Left ventricle myocardium inferior (tissue), 1 donor: ENCODE results near the gene HIP1R. TPM values are rescaled to one million over a fixed set of nuclear protein-coding genes. Genes with fewer than 3 reads are reported as not detected.

Experiments used
- DNase-seq: peaks from one replicate; pipeline ENCODE4 v3.0.0-alpha.2; 2020
- H3K27ac ChIP-seq: fragments of 200-600 bp; replicated peaks from 2 replicates; pipeline ENCODE4 v1.8.0; 2021
- H3K27me3 ChIP-seq: fragments of 200-600 bp; 2 replicates; pipeline ENCODE4 v1.8.0; 2021; ENCODE audit warnings: low read depth
- H3K36me3 ChIP-seq: fragments of 200-600 bp; 2 replicates; pipeline ENCODE4 v1.8.0; 2021
- H3K4me1 ChIP-seq: fragments of 200-600 bp; 2 replicates; pipeline ENCODE4 v1.8.0; 2021
- H3K4me3 ChIP-seq: fragments of 200-600 bp; 2 replicates; pipeline ENCODE4 v1.8.0; 2021; ENCODE audit warnings: mild to moderate bottlenecking, moderate library complexity
- H3K9me3 ChIP-seq: fragments of 200-600 bp; replicated peaks from 2 replicates; pipeline ENCODE4 v1.8.0; 2021
- intact Hi-C: fragments of 100-400 bp; cut with micrococcal nuclease; formaldehyde crosslinking; loops from one replicate; pipeline ENCODE4 v1.11.0; 2022
- total RNA-seq: library from RNA; stranded (reverse); fragmentation: NEBNext Ultra II Directional; extraction: Animal tissue kit (Norgen Biotek cat#: 25700); gene quantifications from one replicate; pipeline ENCODE4 v1.2.1, GENCODE V29; 2021
- TF ChIP-seq, protein P1 (sequence below): fragments of 200-600 bp; IDR thresholded peaks from 2 replicates; pipeline ENCODE4 v1.8.0; 2021; ENCODE audit warnings: antibody characterized with exemption, mild to moderate bottlenecking, borderline replicate concordance
- donor health status: DM: no; HTN: yes; CAD: no; lungs with severe emphysema.

The HIP1R gene
- total RNA-seq, 1 donor from 2014 or later = 11.2 TPM

DNA sequence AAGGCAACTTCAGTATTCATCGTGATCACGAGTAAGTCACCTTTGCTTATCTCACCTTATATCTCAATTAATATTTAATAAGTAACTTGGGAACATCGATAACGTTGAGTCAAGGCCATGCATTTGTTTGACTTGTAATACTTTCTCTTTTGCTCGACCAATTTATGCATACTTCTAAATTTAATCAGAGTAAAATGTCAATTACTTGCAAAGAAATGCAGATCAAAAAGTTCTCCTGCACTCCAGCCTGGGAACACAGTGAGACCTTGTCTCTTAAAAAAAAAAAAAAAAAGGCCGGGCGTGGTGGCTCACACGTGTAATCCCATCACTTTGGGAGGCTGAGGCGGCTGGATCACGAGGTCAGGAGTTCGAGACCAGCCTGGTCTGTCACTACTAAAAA lies 11.8 kb upstream of the HIP1R start:
- no peak for DNase-seq
- H3K9me3 ChIP-seq = no peaks in the 10 kb centered on the region
- TF ChIP-seq, protein P1, sequence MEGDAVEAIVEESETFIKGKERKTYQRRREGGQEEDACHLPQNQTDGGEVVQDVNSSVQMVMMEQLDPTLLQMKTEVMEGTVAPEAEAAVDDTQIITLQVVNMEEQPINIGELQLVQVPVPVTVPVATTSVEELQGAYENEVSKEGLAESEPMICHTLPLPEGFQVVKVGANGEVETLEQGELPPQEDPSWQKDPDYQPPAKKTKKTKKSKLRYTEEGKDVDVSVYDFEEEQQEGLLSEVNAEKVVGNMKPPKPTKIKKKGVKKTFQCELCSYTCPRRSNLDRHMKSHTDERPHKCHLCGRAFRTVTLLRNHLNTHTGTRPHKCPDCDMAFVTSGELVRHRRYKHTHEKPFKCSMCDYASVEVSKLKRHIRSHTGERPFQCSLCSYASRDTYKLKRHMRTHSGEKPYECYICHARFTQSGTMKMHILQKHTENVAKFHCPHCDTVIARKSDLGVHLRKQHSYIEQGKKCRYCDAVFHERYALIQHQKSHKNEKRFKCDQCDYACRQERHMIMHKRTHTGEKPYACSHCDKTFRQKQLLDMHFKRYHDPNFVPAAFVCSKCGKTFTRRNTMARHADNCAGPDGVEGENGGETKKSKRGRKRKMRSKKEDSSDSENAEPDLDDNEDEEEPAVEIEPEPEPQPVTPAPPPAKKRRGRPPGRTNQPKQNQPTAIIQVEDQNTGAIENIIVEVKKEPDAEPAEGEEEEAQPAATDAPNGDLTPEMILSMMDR = no peak
- no peaks in the 10 kb centered on the region for H3K4me1 ChIP-seq
- H3K27me3 ChIP-seq = no peaks in the 10 kb centered on the region
- no peak overlapping the region for H3K27ac ChIP-seq
- H3K36me3 ChIP-seq = no peaks in the 10 kb centered on the region
- no peak overlapping the region for H3K4me3 ChIP-seq
- intact Hi-C loops = no loop called here

- H3K36me3 ChIP-seq = no peaks in the 10 kb centered on the region
- peak overlapping the region; percentile 46 for H3K4me3 ChIP-seq
- TF ChIP-seq, protein P1 = no peak
- DNase-seq = no peak
- no peaks in the 10 kb centered on the region for H3K4me1 ChIP-seq
- H3K27me3 ChIP-seq = no peaks in the 10 kb centered on the region
- no peak overlapping the region for H3K27ac ChIP-seq
- no peaks in the 10 kb centered on the region for H3K9me3 ChIP-seq
- intact Hi-C loops = no loop called here
Observed at GRCh38 chr12:122825773-122826724, 9.2 kb upstream of the HIP1R start.

DNA sequence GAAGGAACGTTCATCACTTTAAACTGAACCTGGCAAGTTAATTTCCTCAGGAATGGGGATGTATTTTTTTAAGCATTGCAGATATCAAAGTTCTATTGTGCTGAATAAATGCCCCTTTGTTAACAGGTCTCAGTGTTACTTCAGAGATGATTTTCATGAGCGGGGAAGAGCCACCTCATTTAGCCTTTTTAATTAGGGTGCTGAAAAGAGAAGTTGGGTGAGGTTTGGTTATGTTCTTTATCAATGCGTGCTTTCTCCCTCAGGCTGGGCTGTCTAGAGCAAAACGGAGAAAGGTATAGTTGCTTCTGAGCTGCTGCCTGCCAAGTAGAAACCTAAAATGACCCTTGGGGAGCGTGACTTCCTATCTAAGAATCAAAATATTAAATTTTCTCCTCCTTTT lies 8.0 kb upstream of the HIP1R start:
- DNase-seq = no peak
- TF ChIP-seq, protein P1 = no peak
- intact Hi-C loops = no loop called here
- Histone ChIP-seq H3K27ac (no peak overlapping the region), H3K4me3 (no peak overlapping the region), H3K27me3 (no peaks in the 10 kb centered on the region), H3K4me1 (no peaks in the 10 kb centered on the region), H3K36me3 (no peaks in the 10 kb centered on the region), H3K9me3 (no peaks in the 10 kb centered on the region)

DNA sequence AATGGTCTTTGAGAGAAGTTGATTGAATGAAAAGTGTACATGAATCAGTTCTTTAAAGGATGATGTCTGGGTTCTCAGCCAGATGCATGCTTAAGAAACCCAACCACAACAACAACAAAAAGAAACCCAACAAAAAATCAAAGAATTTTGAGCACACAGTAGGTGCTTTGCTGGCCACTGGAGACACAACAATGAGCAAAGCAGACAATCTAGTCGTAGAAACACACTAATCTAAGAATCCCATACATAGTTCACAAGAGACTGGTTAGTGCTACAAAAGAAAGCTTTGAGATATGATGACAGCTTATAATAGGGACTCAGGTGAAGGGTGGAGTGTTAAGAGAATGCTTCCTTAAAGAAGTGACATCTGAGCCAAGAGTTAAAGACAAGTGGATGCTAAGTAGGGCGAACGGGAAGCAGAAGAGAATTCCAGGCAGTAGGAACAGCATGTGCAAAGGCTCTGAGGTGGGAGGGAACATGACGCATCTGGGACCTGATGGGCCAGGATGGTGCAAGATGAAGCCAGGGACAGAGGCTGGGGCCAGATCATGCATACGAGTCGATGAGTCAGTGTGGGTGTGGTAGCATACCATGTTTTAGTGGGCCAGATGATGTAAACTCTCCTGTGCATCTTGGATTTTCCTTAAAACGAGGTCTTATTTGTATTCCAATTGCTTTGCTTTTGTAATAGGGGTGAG lies 4.6 kb upstream of the HIP1R start:
- no peak overlapping the region for H3K4me3 ChIP-seq
- no peaks in the 10 kb centered on the region for H3K36me3 ChIP-seq
- no peaks in the 10 kb centered on the region for H3K9me3 ChIP-seq
- no peak for DNase-seq
- no peak overlapping the region for H3K27ac ChIP-seq
- intact Hi-C loops = no loop called here
- H3K27me3 ChIP-seq = no peaks in the 10 kb centered on the region
- H3K4me1 ChIP-seq = peaks cover 9% of the 10 kb centered on the region
- TF ChIP-seq, protein P1 = no peak

DNA sequence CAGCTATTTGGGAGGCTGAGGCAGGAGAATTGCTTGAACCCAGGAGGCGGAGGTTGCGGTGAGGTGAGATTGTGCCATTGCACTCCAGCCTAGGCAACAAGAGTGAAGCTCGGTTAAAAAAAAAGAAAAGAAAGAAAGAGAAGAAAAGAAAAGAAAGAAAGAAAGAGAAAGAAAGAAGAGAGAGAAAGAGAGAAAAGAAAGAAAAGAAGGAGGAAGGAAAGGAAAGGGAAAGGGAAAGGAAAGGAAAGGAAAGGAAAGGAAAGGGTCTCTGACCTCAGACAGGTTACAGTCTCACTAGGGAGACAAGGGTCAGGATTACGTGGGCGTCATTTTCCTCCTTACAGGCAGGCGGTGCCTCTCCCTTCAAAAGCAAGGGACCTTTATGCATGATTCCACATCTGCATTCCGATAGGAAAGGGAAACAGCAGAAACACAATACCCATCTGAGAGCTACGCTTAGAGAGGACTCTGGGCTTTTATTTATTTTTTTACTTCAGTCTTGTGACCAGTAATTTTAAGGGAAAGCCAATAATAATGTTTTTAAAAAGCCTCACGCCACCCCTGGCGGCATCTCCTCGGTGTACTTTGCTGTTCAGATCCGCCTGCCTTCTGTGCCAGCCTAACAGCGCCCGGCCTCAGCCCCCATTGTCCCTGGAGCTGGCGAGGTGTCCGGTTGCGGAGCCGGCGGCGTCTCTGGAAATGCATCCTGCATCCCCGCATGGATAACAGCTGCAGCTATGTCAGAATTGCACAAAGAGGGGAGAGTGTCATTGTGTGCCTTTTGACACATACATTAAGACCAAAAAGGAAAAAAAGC lies 945 bp upstream of the HIP1R start:
- intact Hi-C loops = no loop called here

More for the DNA sequence above, 945 bp upstream of the HIP1R start:
- TF ChIP-seq, protein P1 = peak; percentile 35
- no peak for DNase-seq
- no peaks in the 10 kb centered on the region for H3K9me3 ChIP-seq
- peak overlapping the region; percentile 83 for H3K4me3 ChIP-seq
- no peaks in the 10 kb centered on the region for H3K27me3 ChIP-seq
- peaks cover 33% of the 10 kb centered on the region for H3K4me1 ChIP-seq
- H3K27ac ChIP-seq = peak overlapping the region; percentile 86
- no peaks in the 10 kb centered on the region for H3K36me3 ChIP-seq
